Glutamatergic neuron (in vitro differentiated cells): ENCODE measurements around the gene TTC13. TPM values are rescaled to one million over a fixed set of nuclear protein-coding genes. Genes with fewer than 3 reads are reported as not detected.

ENCODE experiments used
- DNase-seq: peaks from one replicate; pipeline ENCODE4 v3.0.0; 2022
- H3K27ac Mint-ChIP-seq: one replicate; pipeline ENCODE4 v1.8.0; 2020; ENCODE audit warnings: mild to moderate bottlenecking, mixed read lengths, inconsistent platforms; ENCODE audit not compliant: unreplicated experiment
- H3K27me3 Mint-ChIP-seq: one replicate; pipeline ENCODE4 v1.8.0; 2020; ENCODE audit warnings: mild to moderate bottlenecking, moderate library complexity, mixed read lengths, inconsistent platforms; ENCODE audit not compliant: unreplicated experiment
- H3K36me3 Mint-ChIP-seq: one replicate; pipeline ENCODE4 v1.8.0; 2020; ENCODE audit warnings: mild to moderate bottlenecking, mixed read lengths, inconsistent platforms; ENCODE audit not compliant: unreplicated experiment
- H3K4me1 Mint-ChIP-seq: one replicate; pipeline ENCODE4 v1.8.0; 2020; ENCODE audit warnings: mild to moderate bottlenecking, low read depth, mixed read lengths, inconsistent platforms; ENCODE audit not compliant: unreplicated experiment
- H3K4me3 Mint-ChIP-seq: one replicate; pipeline ENCODE4 v1.8.0; 2020; ENCODE audit warnings: mild to moderate bottlenecking, mixed read lengths, inconsistent platforms; ENCODE audit not compliant: unreplicated experiment
- H3K9me3 Mint-ChIP-seq: one replicate; pipeline ENCODE4 v1.8.0; 2020; ENCODE audit warnings: mild to moderate bottlenecking, moderate library complexity, mixed read lengths, inconsistent platforms; ENCODE audit not compliant: unreplicated experiment
- CTCF ChIP-seq: fragments of 200-600 bp; sonication (generic); IDR thresholded peaks from one replicate; pipeline ENCODE4 v1.5.0; 2021; ENCODE audit not compliant: partially characterized antibody, unreplicated experiment
- total RNA-seq: library from RNA; stranded (reverse); fragmentation: NEBNext Ultra II Directional; extraction: Animal tissue kit (Norgen Biotek cat#: 25700); gene quantifications from one replicate; pipeline ENCODE4 v1.2.1, GENCODE V29; 2021; ENCODE audit not compliant: unreplicated experiment

The TTC13 gene
- total RNA-seq, 1 donor from 2014 or later: 25.1 TPM

GRCh38 chr1:230983811-230984210 lies 5.2 kb upstream of the TTC13 start:
- Mint-ChIP-seq H3K4me3 (no peak overlapping the region), H3K4me1 (no peaks in the 10 kb centered on the region), H3K27ac (no peak overlapping the region), H3K9me3 (peaks cover 4% of the 10 kb centered on the region), H3K36me3 (no peaks in the 10 kb centered on the region), H3K27me3 (peaks cover 6% of the 10 kb centered on the region)
- TF ChIP-seq CTCF: no peak
- no peak for DNase-seq

- TF ChIP-seq CTCF: no peak
- Mint-ChIP-seq H3K36me3 (no peaks in the 10 kb centered on the region), H3K4me1 (no peaks in the 10 kb centered on the region), H3K9me3 (peaks cover 5% of the 10 kb centered on the region), H3K4me3 (no peak overlapping the region), H3K27me3 (peaks cover 7% of the 10 kb centered on the region), H3K27ac (no peak overlapping the region)
- DNase-seq: no peak
These were observed 4.0 kb upstream of the TTC13 start for GRCh38 chr1:230982696-230983095.

GRCh38 chr1:230979952-230980351 lies 1.3 kb upstream of the TTC13 start:
- Mint-ChIP-seq H3K4me3 (peak overlapping the region; percentile 98), H3K4me1 (peaks cover 9% of the 10 kb centered on the region), H3K27ac (no peak overlapping the region), H3K9me3 (peaks cover 10% of the 10 kb centered on the region), H3K27me3 (peaks cover 13% of the 10 kb centered on the region), H3K36me3 (no peaks in the 10 kb centered on the region)
- DNase-seq: no peak
- TF ChIP-seq CTCF: no peak

GRCh38 chr1:230979389-230979716 lies 692 bp upstream of the TTC13 start:
- Mint-ChIP-seq H3K4me1 (peaks cover 9% of the 10 kb centered on the region), H3K27me3 (peaks cover 13% of the 10 kb centered on the region), H3K9me3 (peaks cover 10% of the 10 kb centered on the region), H3K27ac (no peak overlapping the region), H3K36me3 (no peaks in the 10 kb centered on the region), H3K4me3 (peak overlapping the region; percentile 98)
- DNase-seq: no peak
- TF ChIP-seq CTCF: no peak

- Mint-ChIP-seq H3K36me3 (no peaks in the 10 kb centered on the region), H3K27ac (peak overlapping the region; percentile 80), H3K27me3 (peaks cover 13% of the 10 kb centered on the region), H3K9me3 (peaks cover 10% of the 10 kb centered on the region), H3K4me3 (peak overlapping the region; percentile 92), H3K4me1 (peaks cover 9% of the 10 kb centered on the region)
- no peak for TF ChIP-seq CTCF
- DNase-seq: peak; percentile 54
These were observed 735 bp downstream of the TTC13 start for GRCh38 chr1:230977761-230978490.
